Inflammatory macrophage (primary cell): ENCODE results near the gene CASP9.

Experiments used
- DNase-seq, 2 donors: peaks; one replicate each; pipeline ENCODE4 v3.0.0-alpha.2; 2020 to 2022

The CASP9 gene

DNA sequence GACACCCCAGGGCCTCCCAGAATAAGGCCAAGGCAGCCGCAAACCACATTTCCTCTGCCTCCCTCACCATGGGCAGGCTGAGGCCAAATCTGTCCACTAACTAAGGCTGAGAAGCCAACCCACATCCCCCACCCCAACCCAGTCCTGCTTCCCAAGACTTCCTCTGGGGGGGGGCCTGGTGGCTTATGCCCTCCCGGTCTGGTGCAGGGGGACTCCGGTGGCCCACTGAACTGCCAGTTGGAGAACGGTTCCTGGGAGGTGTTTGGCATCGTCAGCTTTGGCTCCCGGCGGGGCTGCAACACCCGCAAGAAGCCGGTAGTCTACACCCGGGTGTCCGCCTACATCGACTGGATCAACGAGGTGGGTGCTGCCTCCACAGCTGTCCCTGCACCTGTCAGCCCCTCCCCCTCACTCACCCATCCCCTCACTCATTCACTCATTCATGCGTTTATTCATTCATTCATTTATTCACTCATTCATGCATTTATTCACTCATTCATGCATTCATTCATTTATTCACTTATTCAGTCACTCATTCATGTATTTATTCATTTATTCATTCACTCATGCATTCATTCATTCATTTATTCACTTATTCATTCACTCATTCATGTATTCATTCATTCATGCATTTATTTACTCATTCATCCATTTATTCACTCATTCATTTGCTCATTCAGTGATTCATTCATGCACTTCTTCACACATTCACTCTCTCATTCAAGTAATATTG, 78.5 kb downstream of the CASP9 start:
- DNase-seq = no peak

DNA sequence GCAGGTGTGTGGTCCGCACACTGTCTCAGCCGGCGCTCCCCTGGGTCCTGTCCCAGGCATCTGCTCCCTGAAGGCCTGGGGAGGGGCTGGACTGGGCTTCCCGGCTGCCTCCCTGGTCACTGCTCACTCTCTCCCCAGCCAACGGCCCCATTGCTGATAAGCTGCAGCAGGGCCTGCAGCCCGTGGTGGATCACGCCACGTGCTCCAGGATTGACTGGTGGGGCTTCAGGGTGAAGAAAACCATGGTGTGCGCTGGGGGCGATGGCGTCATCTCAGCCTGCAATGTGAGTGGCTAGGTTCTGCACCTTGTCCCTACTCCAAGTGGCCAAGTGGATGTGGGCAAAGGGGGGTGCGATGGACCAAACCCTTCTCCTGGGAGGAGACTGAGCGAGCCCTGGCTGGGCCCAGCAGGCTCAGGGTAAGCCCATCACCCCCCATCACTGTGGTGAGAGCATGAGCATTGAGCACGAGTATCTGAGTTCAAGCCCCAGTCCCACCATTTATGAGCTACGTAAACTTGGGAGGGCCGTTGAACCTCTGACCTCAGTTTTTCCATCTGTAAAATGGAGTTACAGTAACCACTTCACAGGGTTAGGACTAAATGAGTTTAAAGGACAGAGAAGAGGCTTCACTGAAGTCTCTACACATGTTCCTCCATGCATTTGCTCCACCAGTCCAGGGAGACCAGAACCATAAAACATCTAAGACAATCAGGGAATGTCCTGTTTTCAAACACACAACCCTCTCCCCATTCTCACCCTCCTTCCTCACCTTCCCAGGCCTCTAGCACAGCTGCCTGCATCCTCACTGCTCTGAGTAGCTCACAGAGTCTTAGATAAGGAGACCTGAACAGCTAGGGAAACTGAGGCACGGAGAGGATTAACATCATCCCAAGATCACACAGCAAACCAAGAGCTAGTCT, 79.3 kb downstream of the CASP9 start:
- DNase-seq = no peak

DNA sequence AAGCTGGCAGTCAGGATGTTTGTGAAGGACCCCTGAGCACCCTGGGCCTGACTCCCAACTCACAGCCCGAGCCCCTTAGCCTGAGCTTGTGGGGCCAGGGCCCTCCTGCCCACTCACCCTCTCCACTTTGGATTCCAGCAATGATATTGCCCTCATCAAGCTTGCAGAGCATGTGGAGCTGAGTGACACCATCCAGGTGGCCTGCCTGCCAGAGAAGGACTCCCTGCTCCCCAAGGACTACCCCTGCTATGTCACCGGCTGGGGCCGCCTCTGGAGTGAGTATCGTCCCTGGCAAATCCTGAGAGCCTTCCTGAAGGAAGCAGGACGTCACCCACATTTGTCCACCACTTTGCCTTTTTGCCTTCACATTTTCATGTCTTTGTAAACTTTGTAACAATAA, 80.7 kb downstream of the CASP9 start:
- no peak for DNase-seq

DNA sequence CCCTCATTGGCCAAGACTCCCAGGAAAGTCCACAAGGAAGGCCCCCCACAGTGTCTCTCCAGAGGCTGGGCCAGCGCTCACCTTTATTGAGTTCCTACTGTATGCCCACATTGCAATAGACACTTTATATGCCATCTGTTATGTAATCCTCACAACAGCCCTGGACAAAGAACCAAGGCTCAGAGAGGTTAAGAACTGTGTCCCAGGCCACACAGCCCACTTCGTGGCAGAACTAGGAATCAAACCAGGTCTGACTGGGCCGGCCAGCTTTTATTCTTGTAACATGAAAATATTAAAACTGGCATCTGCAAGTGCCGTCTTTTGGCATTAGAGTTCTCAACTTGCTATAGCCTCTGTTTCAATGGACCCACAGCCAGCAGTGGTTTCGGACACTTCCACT, 81.3 kb downstream of the CASP9 start:
- DNase-seq = no peak

DNA sequence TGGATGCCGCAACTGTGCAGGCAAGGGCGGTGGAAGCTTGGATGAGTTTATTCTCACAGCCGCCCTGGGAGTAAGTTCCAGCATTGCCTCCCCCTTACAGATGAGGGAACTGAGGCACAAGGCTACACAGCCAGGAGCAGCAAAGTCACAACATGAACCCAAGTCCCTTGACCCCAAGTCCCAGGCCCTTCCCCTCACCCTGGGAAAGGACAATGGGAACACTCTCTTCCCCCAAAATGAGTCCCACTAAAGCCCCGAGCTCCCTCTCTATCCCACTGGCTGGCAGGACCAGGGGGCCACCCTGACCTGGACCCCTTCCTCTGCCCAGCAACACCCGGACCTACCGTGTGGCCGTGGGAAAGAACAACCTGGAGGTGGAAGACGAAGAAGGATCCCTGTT, 81.9 kb downstream of the CASP9 start:
- no peak for DNase-seq
